ENCODE measurements around the gene AUTS2.

Gene AUTS2

GRCh38 chr7:70681469-70682350 lies 1083.4 kb downstream of the AUTS2 start:
- Mint-ChIP-seq H3K36me3 (ENCODE audit: low read depth) (peaks cover 8% of the 10 kb centered on the region), H3K27me3 (ENCODE audit: low read depth) (peaks cover 8% of the 10 kb centered on the region), H3K4me1 (peaks cover 18% of the 10 kb centered on the region), H3K27ac (no peak overlapping the region), H3K9me3 (no peaks in the 10 kb centered on the region), H3K4me3 (no peak overlapping the region)
- TF ChIP-seq CTCF (IDR thresholded peaks at IDR 0.05; ENCODE audit: unreplicated experiment in 3 of 3): no peak

- no peak for TF ChIP-seq CTCF (IDR thresholded peaks at IDR 0.05; ENCODE audit: unreplicated experiment in 3 of 3)
- no peak overlapping the region for H3K4me3 Mint-ChIP-seq
- peaks cover 12% of the 10 kb centered on the region for H3K27me3 Mint-ChIP-seq (ENCODE audit: low read depth)
- no peaks in the 10 kb centered on the region for H3K9me3 Mint-ChIP-seq
- no peak overlapping the region for H3K27ac Mint-ChIP-seq
- no peaks in the 10 kb centered on the region for H3K36me3 Mint-ChIP-seq (ENCODE audit: low read depth)
- peaks cover 12% of the 10 kb centered on the region for H3K4me1 Mint-ChIP-seq
Observed at GRCh38 chr7:70684173-70684572, 1085.9 kb downstream of the AUTS2 start.

DNA sequence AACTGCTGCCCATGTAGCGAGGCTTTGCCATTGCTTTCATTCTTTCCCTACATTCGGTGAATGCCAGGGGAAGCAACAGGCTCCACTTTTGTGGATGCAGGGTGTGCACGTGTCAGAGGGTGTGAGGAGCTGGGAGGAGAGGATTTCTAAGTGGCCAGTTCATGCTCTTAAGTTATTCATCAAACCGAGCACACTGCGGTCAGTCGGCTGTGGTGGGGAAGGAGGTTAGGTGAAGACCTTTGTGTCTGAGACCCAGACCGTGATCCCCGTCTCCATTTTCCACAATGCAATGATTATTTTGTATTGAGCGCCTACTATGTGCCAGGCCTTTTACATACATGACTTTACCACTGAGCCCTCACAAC lies 1095.0 kb downstream of the AUTS2 start:
- Mint-ChIP-seq H3K4me1 (peaks cover 21% of the 10 kb centered on the region), H3K27ac (peak overlapping the region; percentile 72 to 98 (median 94)), H3K36me3 (ENCODE audit: low read depth) (peaks cover 4% of the 10 kb centered on the region), H3K9me3 (no peaks in the 10 kb centered on the region), H3K4me3 (peak overlapping the region; percentile 87 to 92 (median 92)), H3K27me3 (ENCODE audit: low read depth) (peaks cover 32% of the 10 kb centered on the region)
- TF ChIP-seq CTCF (IDR thresholded peaks at IDR 0.05; ENCODE audit: unreplicated experiment in 3 of 3): no peak

GRCh38 chr7:70693686-70694433 lies 1095.6 kb downstream of the AUTS2 start:
- TF ChIP-seq CTCF (IDR thresholded peaks at IDR 0.05; ENCODE audit: unreplicated experiment in 3 of 3): peak; percentile 15 to 38 (median 23)
- Mint-ChIP-seq H3K9me3 (no peaks in the 10 kb centered on the region), H3K27me3 (ENCODE audit: low read depth) (peaks cover 28% of the 10 kb centered on the region), H3K4me1 (peaks cover 21% of the 10 kb centered on the region), H3K36me3 (ENCODE audit: low read depth) (peaks cover 8% of the 10 kb centered on the region), H3K27ac (peak overlapping the region; percentile 72 to 98 (median 94)), H3K4me3 (peak overlapping the region; percentile 87 to 92 (median 92))

GRCh38 chr7:70694434-70694970 lies 1096.2 kb downstream of the AUTS2 start:
- peak overlapping the region; percentile 99 to 100 (median 99) for H3K4me3 Mint-ChIP-seq
- TF ChIP-seq CTCF (IDR thresholded peaks at IDR 0.05; ENCODE audit: unreplicated experiment in 3 of 3): no peak
- peaks cover 8% of the 10 kb centered on the region for H3K36me3 Mint-ChIP-seq (ENCODE audit: low read depth)
- peaks cover 28% of the 10 kb centered on the region for H3K27me3 Mint-ChIP-seq (ENCODE audit: low read depth)
- no peaks in the 10 kb centered on the region for H3K9me3 Mint-ChIP-seq
- H3K27ac Mint-ChIP-seq: peak overlapping the region; percentile 85 to 98 (median 86)
- peaks cover 21% of the 10 kb centered on the region for H3K4me1 Mint-ChIP-seq
